Sciatic nerve (tissue), 2 donors: ENCODE results near the gene NTRK2. TPM values are rescaled to one million over a fixed set of nuclear protein-coding genes. Genes with fewer than 3 reads are reported as not detected.

Experiments used
- ATAC-seq: fragments of 200-7000 bp; cut with Tn5 transposase; one replicate; pipeline ENCODE4 v1.9.1; 2020; ENCODE audit warnings: mild to moderate bottlenecking, moderate library complexity
- DNase-seq: peaks from one replicate; pipeline ENCODE4 v3.0.0-alpha.2; 2020; ENCODE audit warnings: low spot score
- intact Hi-C: fragments of 100-400 bp; cut with DNase I; formaldehyde crosslinking; loops from one replicate; pipeline ENCODE4 v1.14.2; 2022
- total RNA-seq: library from RNA; stranded (reverse); fragmentation: NEBNext Ultra II Directional; extraction: Animal tissue kit (Norgen Biotek cat#: 25700); gene quantifications from one replicate; pipeline ENCODE4 v1.2.1, GENCODE V29; 2021
- donor health status: DM: no; HTN: no; CAD: no.
- donor health status: DM: no; HTN: no; CAD: no.

Gene NTRK2
- total RNA-seq, 1 donor from 2014 or later = 75.0 TPM

- intact Hi-C loops = no loop called here
- DNase-seq (no peak), ATAC-seq (no peak)
Measured at GRCh38 chr9:84860249-84861115, 191.0 kb downstream of the NTRK2 start.

GRCh38 chr9:84861455-84861854, 191.9 kb downstream of the NTRK2 start:
- intact Hi-C loops = no loop called here
- no peak for ATAC-seq
- no peak for DNase-seq

- no peak for ATAC-seq
- intact Hi-C loops = no loop called here
- DNase-seq = no peak
Measured at GRCh38 chr9:84862308-84862707, 192.8 kb downstream of the NTRK2 start.

GRCh38 chr9:84862810-84863287, 193.3 kb downstream of the NTRK2 start:
- intact Hi-C loops = no loop called here
- ATAC-seq (no peak), DNase-seq (no peak)

DNA sequence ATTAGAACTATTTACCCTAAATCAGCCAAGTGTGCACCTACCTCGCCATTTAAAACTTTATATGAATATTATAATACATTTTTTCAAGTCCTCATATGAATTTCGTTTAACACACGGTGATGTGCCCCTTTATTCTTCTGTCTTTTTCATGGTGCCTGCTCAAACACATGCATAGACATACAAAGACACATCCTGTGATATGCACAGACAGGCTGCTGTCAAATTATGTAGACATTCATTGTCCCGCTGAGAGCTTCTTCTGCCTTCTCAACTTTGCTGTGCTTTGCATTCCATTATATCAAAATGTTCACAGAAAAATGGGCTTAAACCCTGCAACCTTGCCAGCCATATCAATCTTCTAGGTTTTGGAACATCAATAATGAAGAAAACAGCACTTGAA, 193.8 kb downstream of the NTRK2 start:
- no peak for DNase-seq
- intact Hi-C loops = no loop called here
- no peak for ATAC-seq

GRCh38 chr9:84866396-84867175, 197.1 kb downstream of the NTRK2 start:
- DNase-seq (no peak), ATAC-seq (no peak)
- intact Hi-C loops = no loop called here

DNA sequence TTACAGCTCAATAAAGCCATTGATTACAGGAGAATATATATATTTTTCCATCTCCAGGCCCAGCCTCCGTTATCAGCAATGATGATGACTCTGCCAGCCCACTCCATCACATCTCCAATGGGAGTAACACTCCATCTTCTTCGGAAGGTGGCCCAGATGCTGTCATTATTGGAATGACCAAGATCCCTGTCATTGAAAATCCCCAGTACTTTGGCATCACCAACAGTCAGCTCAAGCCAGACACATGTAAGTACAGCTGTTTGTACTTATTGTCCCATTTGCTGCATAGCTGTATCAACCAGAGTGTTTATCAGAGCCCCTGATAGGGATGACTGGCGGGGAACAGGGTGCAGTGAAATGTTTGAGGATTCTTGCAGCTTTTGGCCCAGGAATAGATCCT, 197.7 kb downstream of the NTRK2 start:
- no peak for ATAC-seq
- intact Hi-C loops = no loop called here
- no peak for DNase-seq

DNA sequence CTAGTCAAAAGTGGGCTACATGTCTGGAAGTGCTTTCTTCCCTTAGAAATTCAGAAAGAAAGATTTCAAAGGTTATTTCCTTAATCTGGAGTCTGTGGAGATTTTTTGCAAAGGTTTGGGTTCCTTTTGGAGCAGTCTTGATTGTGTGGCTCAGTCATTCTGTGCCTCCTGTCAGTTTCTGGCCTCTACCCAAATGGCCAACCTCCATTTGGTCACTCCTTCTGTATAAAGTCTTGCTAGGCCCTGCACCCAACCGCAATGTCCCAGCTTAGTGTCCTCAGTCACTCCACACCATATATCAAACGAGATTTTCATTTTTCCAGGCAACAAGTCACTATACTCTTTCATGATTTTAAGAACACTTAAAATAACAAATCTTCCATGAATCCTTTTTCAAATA, 199.6 kb downstream of the NTRK2 start:
- intact Hi-C loops = no loop called here
- no peak for DNase-seq
- ATAC-seq = no peak

DNA sequence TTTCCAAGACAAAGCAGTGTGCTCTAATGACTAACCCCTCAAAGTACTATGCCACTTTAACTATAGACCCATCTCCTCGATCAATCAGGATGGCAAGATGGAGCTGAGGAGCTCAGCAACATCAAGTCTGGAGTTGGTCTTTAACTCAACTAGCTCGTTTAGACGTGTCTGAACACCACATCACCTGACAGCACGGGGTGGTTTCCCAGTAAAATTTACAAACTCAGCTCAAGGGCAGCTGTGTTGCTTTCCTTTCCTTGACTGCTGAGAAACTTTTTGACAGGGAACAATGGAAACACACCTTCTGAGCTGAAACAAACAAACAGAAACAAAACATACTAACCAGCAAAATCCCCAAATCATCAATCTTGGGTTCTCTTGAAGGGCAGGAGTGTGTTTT, 202.5 kb downstream of the NTRK2 start:
- intact Hi-C loops = no loop called here
- ATAC-seq (no peak), DNase-seq (no peak)

GRCh38 chr9:84874022-84874421, 204.5 kb downstream of the NTRK2 start:
- DNase-seq (no peak), ATAC-seq (no peak)
- intact Hi-C loops = no loop called here

- DNase-seq (no peak), ATAC-seq (peak; percentile 73)
- intact Hi-C loops = no loop called here
Measured at GRCh38 chr9:84874596-84874995, 205.1 kb downstream of the NTRK2 start.

DNA sequence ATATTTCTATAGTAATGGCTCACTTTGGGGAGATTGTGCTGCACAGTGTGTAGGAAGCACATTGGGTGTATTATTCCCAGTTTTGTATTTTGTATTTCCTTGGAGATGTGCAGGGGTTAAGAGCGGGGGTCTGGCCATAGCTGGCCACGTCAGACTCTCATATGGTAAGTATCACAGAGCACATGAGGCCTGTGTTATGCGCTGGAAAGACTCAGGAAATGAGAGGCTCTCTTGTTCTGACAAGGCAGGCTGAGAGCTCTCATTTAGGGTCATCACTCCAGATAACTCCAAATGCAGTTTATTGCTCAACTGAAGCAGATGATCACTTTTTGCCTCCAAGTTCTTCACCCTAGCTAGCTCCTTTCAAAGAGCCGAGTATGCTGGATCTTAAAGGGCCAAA, 205.7 kb downstream of the NTRK2 start:
- intact Hi-C loops = no loop called here
- peak; percentile 82 for ATAC-seq
- DNase-seq = no peak

DNA sequence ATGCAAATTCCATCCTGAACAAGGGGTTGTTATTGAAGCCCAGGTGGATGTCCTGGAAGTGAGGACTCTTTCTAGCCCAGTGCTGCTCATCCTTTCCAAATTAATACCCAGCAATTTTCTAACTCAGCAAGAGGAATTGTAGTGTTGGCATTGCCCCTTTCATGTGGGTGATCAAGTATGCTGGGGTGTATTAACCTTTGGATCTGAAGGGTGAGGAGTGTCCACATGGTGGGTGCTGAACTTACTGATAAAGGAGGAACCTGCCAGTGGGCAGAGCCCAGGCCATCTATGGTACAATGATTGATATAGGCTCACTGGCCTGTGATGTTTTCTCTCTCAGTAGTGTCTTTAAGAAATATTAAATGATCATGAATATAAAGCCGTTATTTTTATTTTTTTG, 210.1 kb downstream of the NTRK2 start:
- ATAC-seq (no peak), DNase-seq (no peak)
- intact Hi-C loops = no loop called here

DNA sequence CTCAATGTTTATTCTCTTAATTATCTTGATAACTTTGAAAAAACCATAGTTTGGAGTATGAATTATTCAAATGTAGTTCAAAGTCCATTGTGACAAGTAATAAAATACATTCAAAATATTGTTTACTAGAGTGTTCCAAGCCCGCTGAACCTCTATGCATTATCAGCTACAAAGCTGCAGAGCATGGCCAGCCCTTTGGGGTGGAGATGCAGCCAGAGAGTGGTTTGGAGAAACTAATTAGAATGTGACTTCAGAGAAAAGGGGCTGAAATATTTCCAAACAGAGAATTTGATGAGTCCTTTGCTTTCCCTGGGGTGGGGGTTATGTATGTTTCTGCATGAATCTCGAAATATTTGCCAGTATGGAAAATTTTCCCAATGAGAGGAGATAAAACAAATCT, 211.3 kb downstream of the NTRK2 start:
- ATAC-seq (no peak), DNase-seq (no peak)
- intact Hi-C loops = no loop called here

GRCh38 chr9:84886866-84887265, 217.3 kb downstream of the NTRK2 start:
- no peak for DNase-seq
- intact Hi-C loops = no loop called here
- no peak for ATAC-seq

GRCh38 chr9:84891924-84892323, 222.4 kb downstream of the NTRK2 start:
- intact Hi-C loops = no loop called here

GRCh38 chr9:84893419-84894128, 224.0 kb downstream of the NTRK2 start:
- ATAC-seq (no peak), DNase-seq (no peak)
- intact Hi-C loops = no loop called here

More at GRCh38 chr9:84891924-84892323, 222.4 kb downstream of the NTRK2 start:
- ATAC-seq = no peak
- DNase-seq = no peak

DNA sequence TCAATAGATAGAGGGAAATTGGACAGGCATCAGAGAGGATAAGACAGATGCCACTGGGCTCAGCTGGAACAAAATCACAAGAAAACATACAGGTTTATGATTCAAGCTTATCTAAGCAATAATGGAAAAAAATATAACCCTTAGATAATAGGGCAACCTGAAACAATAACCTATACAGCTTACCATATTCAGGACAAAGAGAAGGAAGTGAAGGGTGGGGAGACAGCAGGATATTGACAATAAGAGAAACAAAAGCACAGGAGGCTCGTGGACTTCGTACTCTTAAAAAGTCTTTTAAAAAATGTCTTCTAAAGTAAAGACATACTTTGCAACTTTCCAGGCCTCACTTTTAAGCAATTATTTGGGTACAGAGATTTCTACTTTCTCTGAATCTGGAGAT, 225.3 kb downstream of the NTRK2 start:
- no peak for ATAC-seq
- intact Hi-C loops = no loop called here
- no peak for DNase-seq

- intact Hi-C loops = no loop called here
- DNase-seq = no peak
Measured at GRCh38 chr9:84897362-84898094, 228.0 kb downstream of the NTRK2 start.

More at GRCh38 chr9:84897362-84898094, 228.0 kb downstream of the NTRK2 start:
- no peak for ATAC-seq
